ENCODE measurements around the gene CDK3.

CDK3 gene

DNA sequence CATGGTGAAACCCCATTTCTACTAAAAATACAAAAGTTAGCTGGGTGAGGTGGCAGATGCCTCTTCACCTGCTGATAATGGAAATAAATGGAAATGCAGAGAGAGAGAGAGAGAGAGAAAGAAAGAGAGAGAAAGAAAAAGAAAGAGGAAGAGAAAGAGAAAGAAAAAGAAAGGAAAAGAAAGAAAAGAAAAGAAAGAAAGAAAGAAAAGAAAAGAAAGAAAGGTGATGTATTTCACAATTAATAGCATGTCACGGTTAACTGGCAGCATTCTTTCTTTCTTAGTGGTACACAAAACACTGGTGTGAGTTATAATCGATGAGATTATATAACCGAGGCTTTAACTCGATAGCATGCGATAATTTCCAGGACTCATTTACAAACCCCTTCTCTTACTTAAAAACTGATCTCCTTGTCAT, 24.9 kb upstream of the CDK3 start:
- DNase-seq (ENCODE audit: low read depth, low spot score) = no peak
- Histone ChIP-seq H3K9ac (ENCODE audit: insufficient read length) (no peak overlapping the region), H3K27ac (no peak overlapping the region), H3K9me3 (ENCODE audit: low read depth, low read length) (no peaks in the 10 kb centered on the region), H3K4me3 (no peak overlapping the region), H3K36me3 (ENCODE audit: insufficient read depth, low read length) (no peaks in the 10 kb centered on the region)
- TF ChIP-seq FOXP2 (optimal IDR thresholded peaks at IDR 0.05; ENCODE audit: control extremely low read depth, extremely low read length, insufficient read depth) = no peak
- TF ChIP-seq POLR2AphosphoS5 (IDR thresholded peaks at IDR 0.05; ENCODE audit: borderline replicate concordance, low read depth, low read length) = no peak
- TF ChIP-seq EZH2 (IDR thresholded peaks at IDR 0.05) = no peak

- Histone ChIP-seq H3K36me3 (ENCODE audit: insufficient read depth, low read length) (no peaks in the 10 kb centered on the region), H3K9me3 (ENCODE audit: low read depth, low read length) (no peaks in the 10 kb centered on the region), H3K27ac (peak overlapping the region; percentile 53; the same call in 1 of the 2 replicates), H3K4me3 (no peak overlapping the region), H3K9ac (ENCODE audit: insufficient read length) (no peak overlapping the region)
- TF ChIP-seq EZH2 (IDR thresholded peaks at IDR 0.05) = no peak
- TF ChIP-seq POLR2AphosphoS5 (IDR thresholded peaks at IDR 0.05; ENCODE audit: borderline replicate concordance, low read depth, low read length) = no peak
- TF ChIP-seq FOXP2 (optimal IDR thresholded peaks at IDR 0.05; ENCODE audit: control extremely low read depth, extremely low read length, insufficient read depth) = no peak
- no peak for DNase-seq (ENCODE audit: low read depth, low spot score)
These were observed 24.3 kb upstream of the CDK3 start for GRCh38 chr17:75976175-75976848.

- TF ChIP-seq POLR2AphosphoS5 (IDR thresholded peaks at IDR 0.05; ENCODE audit: borderline replicate concordance, low read depth, low read length) (peak; percentile 90), EZH2 (IDR thresholded peaks at IDR 0.05) (no peak)
- H3K9me3 ChIP-seq (ENCODE audit: low read depth, low read length) = no peaks in the 10 kb centered on the region
These were observed 21.5 kb upstream of the CDK3 start, which contains the start of the genes ACOX1 and TEN1 for GRCh38 chr17:75978938-75979704. ACOX1 (minus strand) TSS chr17:75979166; CDS start chr17:75979073, 93 bp downstream. TEN1 (plus strand) TSS chr17:75979240; CDS start chr17:75986193, 6,953 bp downstream.

DNA sequence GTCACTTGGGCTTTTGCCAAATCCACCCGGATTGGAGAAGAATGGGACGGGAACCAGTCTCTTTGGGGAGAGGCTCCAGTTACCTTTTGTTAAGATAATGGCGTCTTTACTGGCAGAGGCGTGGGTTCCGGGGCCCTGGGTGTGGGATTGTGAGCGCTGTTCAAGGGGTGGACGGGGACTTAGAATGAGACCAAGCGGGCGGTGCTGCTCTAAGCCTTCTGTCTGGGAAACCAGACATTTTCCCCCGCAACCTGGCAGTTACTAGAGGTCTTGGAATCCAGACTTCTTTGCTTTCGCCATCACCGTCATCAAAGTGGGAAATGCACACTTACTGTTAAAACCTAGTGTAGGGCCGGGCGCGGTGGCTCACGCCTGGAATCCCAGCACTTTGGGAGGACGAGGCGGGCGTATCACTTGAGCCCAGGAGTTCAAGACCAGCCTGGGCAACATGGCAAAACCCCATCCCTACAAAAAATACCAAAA, 20.9 kb upstream of the CDK3 start:
- H3K4me3 ChIP-seq = peak overlapping the region; percentile 94
- H3K27ac ChIP-seq = peak overlapping the region; percentile 90
- H3K36me3 ChIP-seq (ENCODE audit: insufficient read depth, low read length) = no peaks in the 10 kb centered on the region
- H3K9me3 ChIP-seq (ENCODE audit: low read depth, low read length) = no peaks in the 10 kb centered on the region
- TF ChIP-seq POLR2AphosphoS5 (IDR thresholded peaks at IDR 0.05; ENCODE audit: borderline replicate concordance, low read depth, low read length) = no peak
- no peak for TF ChIP-seq EZH2 (IDR thresholded peaks at IDR 0.05)
- no peak for TF ChIP-seq FOXP2 (optimal IDR thresholded peaks at IDR 0.05; ENCODE audit: control extremely low read depth, extremely low read length, insufficient read depth)
- no peak for DNase-seq (ENCODE audit: low read depth, low spot score)
- peak overlapping the region; percentile 87 for H3K9ac ChIP-seq (ENCODE audit: insufficient read length)

More at GRCh38 chr17:75978938-75979704, 21.5 kb upstream of the CDK3 start, which contains the start of the genes ACOX1 and TEN1:
- Histone ChIP-seq H3K4me3 (peak within 1 kb of the TSS; percentile 94), H3K9ac (ENCODE audit: insufficient read length) (peak within 1 kb of the TSS; percentile 87), H3K36me3 (ENCODE audit: insufficient read depth, low read length) (no peaks in the 10 kb centered on the region), H3K27ac (peak within 1 kb of the TSS; percentile 90)
- peak; percentile 65 for DNase-seq (ENCODE audit: low read depth, low spot score)

GRCh38 chr17:75980188-75981018, 20.3 kb upstream of the CDK3 start:
- Histone ChIP-seq H3K36me3 (ENCODE audit: insufficient read depth, low read length) (no peaks in the 10 kb centered on the region), H3K27ac (peak overlapping the region; percentile 90), H3K9ac (ENCODE audit: insufficient read length) (peak overlapping the region; percentile 87), H3K9me3 (ENCODE audit: low read depth, low read length) (no peaks in the 10 kb centered on the region), H3K4me3 (peak overlapping the region; percentile 94)
- TF ChIP-seq FOXP2 (optimal IDR thresholded peaks at IDR 0.05; ENCODE audit: control extremely low read depth, extremely low read length, insufficient read depth) = no peak
- no peak for DNase-seq (ENCODE audit: low read depth, low spot score)

DNA sequence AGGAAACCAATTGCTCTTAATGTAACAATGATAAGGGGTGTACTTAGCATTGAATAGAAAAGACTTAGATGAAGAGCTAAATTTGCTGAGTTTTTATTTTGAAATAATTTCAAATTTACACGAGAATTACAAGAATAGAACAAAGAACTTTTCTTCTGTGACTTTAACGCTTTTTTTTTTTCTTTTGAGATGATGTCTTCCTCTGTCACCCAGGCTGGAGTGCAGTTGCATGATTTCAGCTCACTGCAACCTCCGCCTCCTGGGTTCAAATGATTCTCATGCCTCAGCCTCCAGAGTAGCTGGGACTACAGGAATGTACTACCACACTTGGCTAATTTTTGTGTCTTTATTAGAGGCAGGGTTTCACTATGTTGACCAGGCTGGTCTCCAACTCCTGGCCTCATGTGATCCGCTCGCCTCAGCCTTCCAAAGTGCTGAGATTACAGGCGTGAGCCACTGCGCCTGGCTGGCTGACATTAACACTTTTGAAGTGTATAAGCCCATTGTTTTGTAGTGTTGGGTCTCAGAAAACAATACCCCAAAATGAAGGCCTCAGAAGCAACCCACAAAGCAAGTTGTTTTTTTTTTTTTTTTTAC, 19.5 kb upstream of the CDK3 start:
- Histone ChIP-seq H3K4me3 (no peak overlapping the region), H3K36me3 (ENCODE audit: insufficient read depth, low read length) (no peaks in the 10 kb centered on the region), H3K9ac (ENCODE audit: insufficient read length) (no peak overlapping the region), H3K27ac (peak overlapping the region; percentile 88), H3K9me3 (ENCODE audit: low read depth, low read length) (no peaks in the 10 kb centered on the region)
- no peak for TF ChIP-seq FOXP2 (optimal IDR thresholded peaks at IDR 0.05; ENCODE audit: control extremely low read depth, extremely low read length, insufficient read depth)
- no peak for TF ChIP-seq EZH2 (IDR thresholded peaks at IDR 0.05)
- no peak for TF ChIP-seq POLR2AphosphoS5 (IDR thresholded peaks at IDR 0.05; ENCODE audit: borderline replicate concordance, low read depth, low read length)
- DNase-seq (ENCODE audit: low read depth, low spot score) = no peak

DNA sequence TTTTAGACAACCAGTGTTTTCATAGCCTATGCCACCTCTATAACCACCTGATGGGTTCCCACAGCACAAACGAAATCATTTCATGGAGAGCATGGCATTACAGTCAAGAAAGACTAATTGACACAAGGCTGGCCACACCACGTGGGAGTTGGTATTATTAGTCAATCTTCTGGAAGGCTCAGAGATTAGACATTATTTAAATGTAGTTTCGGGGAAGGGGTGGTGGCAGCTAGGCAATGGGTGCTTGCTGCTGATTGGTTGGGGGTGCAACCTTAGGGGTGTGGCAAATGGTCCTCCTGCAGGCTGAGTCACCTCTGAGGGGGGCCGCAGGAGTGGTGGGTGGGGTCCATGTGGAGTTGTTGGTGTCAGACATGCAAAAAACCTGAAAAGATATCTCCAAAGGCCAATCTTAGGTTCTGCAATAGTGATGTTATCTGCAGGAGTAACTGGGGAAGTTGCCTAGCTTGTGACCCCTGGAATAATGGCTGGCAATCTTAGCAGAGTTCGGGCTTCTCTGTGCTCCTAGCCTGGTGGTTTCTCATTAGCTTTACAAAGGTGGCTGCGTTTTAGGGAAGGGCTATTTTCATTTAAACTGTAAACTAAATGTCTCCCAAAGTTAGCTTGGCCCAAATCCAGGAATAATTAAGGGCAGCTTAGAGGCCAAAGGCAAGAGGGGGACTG, 17.0 kb upstream of the CDK3 start:
- H3K9me3 ChIP-seq (ENCODE audit: low read depth, low read length) = no peaks in the 10 kb centered on the region
- no peak overlapping the region for H3K9ac ChIP-seq (ENCODE audit: insufficient read length)
- no peak for TF ChIP-seq EZH2 (IDR thresholded peaks at IDR 0.05)
- TF ChIP-seq FOXP2 (optimal IDR thresholded peaks at IDR 0.05; ENCODE audit: control extremely low read depth, extremely low read length, insufficient read depth) = no peak
- no peak for TF ChIP-seq POLR2AphosphoS5 (IDR thresholded peaks at IDR 0.05; ENCODE audit: borderline replicate concordance, low read depth, low read length)
- no peak for DNase-seq (ENCODE audit: low read depth, low spot score)
- H3K4me3 ChIP-seq = no peak overlapping the region
- peak overlapping the region; percentile 12; the same call in 1 of the 2 replicates for H3K27ac ChIP-seq
- H3K36me3 ChIP-seq (ENCODE audit: insufficient read depth, low read length) = no peaks in the 10 kb centered on the region

All from SK-N-MC (cell line).